GM12878 (cell line): Measurements from ENCODE around the gene SERPINA4. TPM values are rescaled to one million over a fixed set of nuclear protein-coding genes. Genes with fewer than 3 reads are reported as not detected.

Source experiments
- ATAC-seq: fragments of 200-7000 bp; cut with Tn5 transposase; 3 replicates; pipeline ENCODE4 v1.9.1; 2020; ENCODE audit warnings: mild to moderate bottlenecking, moderate library complexity
- BruUV-seq: library from RNA; stranded (reverse); fragments of 400-500 nt; replicated peaks from 2 replicates; lab custom pipeline; 2021; lab: Mats Ljungman, UMichigan
- CTCF ChIA-PET: fragments of 300-600 bp; sonication (Branson Sonifier 250); formaldehyde crosslinking; extraction: SDS; loops from one replicate; lab custom pipeline; 2021; ENCODE audit warnings: inconsistent platforms; lab: Yijun Ruan, JAX
- POLR2A ChIA-PET: fragments of 350-600 bp; formaldehyde crosslinking; extraction: SDS; loops from one replicate; lab custom pipeline; 2021; ENCODE audit warnings: inconsistent platforms; lab: Charles Lee
- RAD21 ChIA-PET: fragments of 300-600 bp; sonication (Branson Sonifier 250); formaldehyde crosslinking; loops from one replicate; lab custom pipeline; 2023; ENCODE audit warnings: antibody characterized with exemption; ENCODE audit not compliant: unreplicated experiment; lab: Charles Lee
- SMC1A ChIA-PET: fragments of 300-600 bp; sonication (Branson Sonifier 250); formaldehyde crosslinking; loops from one replicate; lab custom pipeline; 2023; ENCODE audit not compliant: unreplicated experiment, uncharacterized antibody; lab: Charles Lee
- DNase-seq: peaks from one replicate; pipeline ENCODE4 v3.0.0-alpha.2; 2011; ENCODE audit warnings: low read depth, low spot score
- FAIRE-seq: peaks from 3 replicates; lab custom pipeline; 2011; peaks lifted over from hg19 to GRCh38; lab: Jason Lieb, UNC
- H2AFZ ChIP-seq: 2 replicates; pipeline ENCODE4 v1.6.0; 2011; ENCODE audit warnings: low read depth, low read length, control low read depth; ENCODE audit not compliant: control insufficient read depth
- H3K27ac ChIP-seq: 2 replicates; pipeline ENCODE4 v1.5.1; 2011; ENCODE audit warnings: control low read depth; ENCODE audit not compliant: control insufficient read depth, insufficient read depth
- H3K27me3 ChIP-seq, 2 experiments: replicated peaks in 1 of 2; 2 replicates each; pipeline versions ENCODE4 v1.6.0 to v1.6.1; 2011; ENCODE audit warnings: low read length in 1 of 2; ENCODE audit not compliant: control insufficient read depth in 2 of 2, insufficient read depth in 2 of 2
- H3K36me3 ChIP-seq, 2 experiments: 2 replicates each; pipeline ENCODE4 v1.5.1; 2011; ENCODE audit warnings: low read length in 1 of 2; ENCODE audit not compliant: control insufficient read depth in 2 of 2, insufficient read depth in 2 of 2
- H3K4me1 ChIP-seq: 2 replicates; pipeline ENCODE4 v1.6.1; 2011; ENCODE audit warnings: mild to moderate bottlenecking, low read length, moderate library complexity, mixed read lengths; ENCODE audit not compliant: control insufficient read depth, insufficient read depth
- H3K4me2 ChIP-seq: 2 replicates; pipeline ENCODE4 v1.6.0; 2011; ENCODE audit warnings: control low read depth; ENCODE audit not compliant: control insufficient read depth, insufficient read depth
- H3K4me3 ChIP-seq: fragments of 200-600 bp; sonication (generic); 2 replicates; pipeline ENCODE4 v1.5.1; 2016
- H3K79me2 ChIP-seq: 2 replicates; pipeline ENCODE4 v1.6.0; 2011; ENCODE audit warnings: low read length; ENCODE audit not compliant: control insufficient read depth, insufficient read depth
- H3K9ac ChIP-seq: 2 replicates; pipeline ENCODE4 v1.8.0; 2011; ENCODE audit warnings: low read length, control low read depth, mixed read lengths; ENCODE audit not compliant: control insufficient read depth, insufficient read depth
- H3K9me3 ChIP-seq: replicated peaks from 3 replicates; pipeline ENCODE4 v1.5.1; 2011; ENCODE audit warnings: mild to moderate bottlenecking, low read length; ENCODE audit not compliant: control insufficient read depth, insufficient read depth
- H4K20me1 ChIP-seq: 2 replicates; pipeline ENCODE4 v1.6.0; 2011; ENCODE audit not compliant: control insufficient read depth, insufficient read depth
- ATF3 ChIP-seq: IDR thresholded peaks from 2 replicates; pipeline ENCODE4 v1.6.1; 2011; ENCODE audit warnings: low read depth, mild to moderate bottlenecking, low read length, moderate library complexity, borderline replicate concordance; ENCODE audit errors: extremely low read depth
- CREM ChIP-seq: IDR thresholded peaks from 2 replicates; pipeline ENCODE4 v1.6.1; 2014; ENCODE audit warnings: antibody characterized with exemption, low read depth
- CUX1 ChIP-seq: IDR thresholded peaks from 2 replicates; pipeline ENCODE4 v1.6.1; 2012; ENCODE audit warnings: improper control_type of control experiment, low read depth, low read length; ENCODE audit not compliant: insufficient replicate concordance
- FOXM1 ChIP-seq: IDR thresholded peaks from 2 replicates; pipeline ENCODE4 v1.6.1; 2012; ENCODE audit warnings: low read depth, mild to moderate bottlenecking, inconsistent platforms, low read length, moderate library complexity
- HDAC2 ChIP-seq: fragments of 200-600 bp; sonication (generic); IDR thresholded peaks from 2 replicates; pipeline ENCODE4 v1.6.1; 2017
- IKZF2 ChIP-seq, 2 experiments: fragments of 450-650 bp; IDR thresholded peaks; 2 replicates each; pipeline ENCODE4 v1.6.1; 2017; ENCODE audit warnings: mild to moderate bottlenecking in 2 of 2, moderate library complexity in 2 of 2
- KLF5 ChIP-seq: fragments of 450-650 bp; IDR thresholded peaks from 2 replicates; pipeline ENCODE4 v1.6.1; 2014; ENCODE audit warnings: mild to moderate bottlenecking; ENCODE audit not compliant: partially characterized antibody
- MYC ChIP-seq: IDR thresholded peaks from 2 replicates; pipeline ENCODE4 v1.6.1; 2011; ENCODE audit warnings: mild to moderate bottlenecking, low read length, moderate library complexity, inconsistent platforms; ENCODE audit not compliant: insufficient read depth, insufficient replicate concordance, insufficient read length, severe bottlenecking
- POLR2AphosphoS5 ChIP-seq: IDR thresholded peaks from 2 replicates; pipeline ENCODE4 v1.6.1; 2011; ENCODE audit warnings: mild to moderate bottlenecking, low read length, inconsistent platforms
- SKIL ChIP-seq: fragments of 450-650 bp; IDR thresholded peaks from 2 replicates; pipeline ENCODE4 v1.6.1; 2017; ENCODE audit warnings: mild to moderate bottlenecking, low read depth, inconsistent platforms; ENCODE audit not compliant: poor library complexity, severe bottlenecking
- USF1 ChIP-seq: IDR thresholded peaks from 2 replicates; pipeline ENCODE4 v1.6.1; 2011; ENCODE audit warnings: borderline replicate concordance, low read depth, mild to moderate bottlenecking, moderate library complexity, mixed read lengths, low read length; ENCODE audit not compliant: insufficient read depth; ENCODE audit errors: extremely low read length
- ZNF24 ChIP-seq: fragments of 450-650 bp; IDR thresholded peaks from 2 replicates; pipeline ENCODE4 v1.6.1; 2017; ENCODE audit warnings: antibody characterized with exemption, mild to moderate bottlenecking
- WGBS: methylation state at CpG from one replicate; pipeline ENCODE4 v1.1.6; 2016; ENCODE audit warnings: low lambda C conversion rate; ENCODE audit not compliant: insufficient replicate concordance, insufficient coverage; ENCODE audit errors: missing lambda C conversion rate; 5-methylcytosine and 5-hydroxymethylcytosine counted together
- in situ Hi-C: fragments of 300-500 bp; cut with MboI; formaldehyde crosslinking; loops from 9 replicates; pipeline ENCODE4 v1.14.3; 2018; ENCODE audit warnings: mixed read lengths
- intact Hi-C: fragments of 100-400 bp; cut with micrococcal nuclease; formaldehyde crosslinking; loops from one replicate; pipeline ENCODE4 v1.14.2; 2022; ENCODE audit not compliant: unreplicated experiment
- polyA plus RNA-seq, 11 experiments: library from polyadenylated mRNA; depleted of rRNA in 4 of 11; unstranded in 6 of 11; stranded (reverse) in 5 of 11; fragments of >200 nt; fragmentation: Nextera tagmentation in 4 of 11; fragmentation: Illumina TruSeq in 1 of 11; extraction: Ambion mirVana in 4 of 11; extraction: Trizol in 1 of 11; gene quantifications; 1 replicate in 1 of 11; 2 replicates in 10 of 11; pipeline versions ENCODE4 v1.2.1 to v1.2.3, GENCODE V29; 2011 to 2016; ENCODE audit warnings: inconsistent platforms in 2 of 11, missing spikeins in 2 of 11, low read depth in 1 of 11
- total RNA-seq, 4 experiments: library from RNA; depleted of rRNA in 3 of 4; stranded (reverse); fragments of >200 nt in 3 of 4; fragmentation: Illumina TruSeq in 1 of 4; extraction: Trizol in 1 of 4; gene quantifications; 2 replicates each; pipeline versions ENCODE4 v1.2.1 to v1.2.3, GENCODE V29; 2013 to 2021

SERPINA4 gene
- total and polyA plus RNA-seq, 10 of the 15 experiments (the other 5 are each of a cell fraction or from before 2014, with no cell fraction given), result 0.13 TPM; not detected in 9

GRCh38 chr14:94542111-94542810 is 19.0 kb upstream of the SERPINA4 start:
- Histone ChIP-seq H4K20me1 (no peaks in the 10 kb centered on the region), H3K9ac (no peak overlapping the region), H2AFZ (no peak overlapping the region), H3K36me3 (no peaks in the 10 kb centered on the region), H3K9me3 (peaks cover 2% of the 10 kb centered on the region; the same call in 2 of the 3 replicates), H3K27ac (no peak overlapping the region), H3K4me2 (no peak overlapping the region), H3K27me3 (no peaks in the 10 kb centered on the region; a peak in 1 of 4 replicates), H3K79me2 (no peaks in the 10 kb centered on the region), H3K4me1 (peaks cover 3% of the 10 kb centered on the region; the same call in 1 of the 2 replicates), H3K4me3 (no peak overlapping the region)
- POLR2A ChIA-PET, result no interaction called here
- RAD21 ChIA-PET, result no interaction called here
- ATAC-seq (no peak), FAIRE-seq (peak; percentile 59), DNase-seq (no peak)
- CTCF ChIA-PET, result no interaction called here
- in situ Hi-C loops, result no loop called here
- BruUV-seq, result no TSS peak
- 32% methylated on average over 12 of the region's 12 CpGs for WGBS
- intact Hi-C loops, result no loop called here
- TF ChIP-seq IKZF2 (IDR thresholded peaks at IDR 0.05) (no peak), MYC (no peak), CREM (no peak), USF1 (no peak), ZNF24 (no peak), ATF3 (no peak), CUX1 (no peak), FOXM1 (no peak), KLF5 (no peak), POLR2AphosphoS5 (no peak), SKIL (no peak), HDAC2 (no peak)
- SMC1A ChIA-PET, result no interaction called here
